ENCODE measurements around the gene MBD1. TPM values are rescaled to one million over a fixed set of nuclear protein-coding genes. Genes with fewer than 3 reads are reported as not detected.

Gene MBD1
- total and polyA plus RNA-seq, 10 of the 15 experiments (the other 5 are each of a cell fraction or from before 2014, with no cell fraction given): 8.4 to 97.7 (median 59.9) TPM

DNA sequence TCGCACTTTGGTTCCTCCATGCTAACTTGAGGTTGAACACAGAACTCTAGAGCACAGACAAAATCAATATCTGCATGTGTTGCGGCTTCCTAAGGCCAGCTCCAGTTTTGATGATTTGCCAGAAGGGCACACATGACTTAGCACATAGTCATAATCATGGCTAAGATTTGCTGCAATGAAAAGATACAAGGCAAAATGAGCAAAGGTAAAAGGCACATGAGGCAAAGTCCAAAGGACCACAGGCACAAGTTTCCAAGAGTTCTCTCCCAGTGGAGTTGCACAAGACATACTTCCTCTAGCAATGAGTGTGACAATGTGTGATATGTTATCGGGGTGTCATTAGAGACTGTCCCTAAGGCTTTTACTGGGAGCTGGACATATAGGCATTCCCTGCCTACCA, 30.3 kb upstream of the MBD1 start:
- H3K4me1 ChIP-seq (ENCODE audit: control insufficient read depth, insufficient read depth, low read length): peaks cover 70% of the 10 kb centered on the region

More for the DNA sequence above, 30.3 kb upstream of the MBD1 start:
- BruUV-seq (replicated peaks): no TSS peak
- ChIA-PET POLR2A (interaction anchor here (0.5 to 1.2 kb wide), 7 partner anchors 12 to 128 kb away, joined by 3 to 7 read pairs (median 4); no protein-coding TSS in a partner anchor), SMC1A (ENCODE audit: uncharacterized antibody, unreplicated experiment) (interaction anchor here (0.6 to 8.7 kb wide), 14 partner anchors 8 to 53 kb away, joined by 3 to 145 read pairs (median 4); partner anchors contain the start of gene CFAP53), RAD21 (ENCODE audit: unreplicated experiment) (interaction anchor here (0.9 to 6.6 kb wide), 6 partner anchors 8 to 44 kb away, joined by 3 to 125 read pairs (median 4); partner anchors contain the start of gene MBD1), CTCF (interaction anchor here (0.7 to 6.6 kb wide), 9 partner anchors 9 to 45 kb away, joined by 3 to 83 read pairs (median 4); partner anchors contain the start of gene MBD1)
- H3K4me2 ChIP-seq (ENCODE audit: control insufficient read depth, insufficient read depth): peak overlapping the region; percentile 85
- no peaks in the 10 kb centered on the region for H3K36me3 ChIP-seq (ENCODE audit: control insufficient read depth in 2 of 2, insufficient read depth in 2 of 2, low read length in 1 of 2)
- H2AFZ ChIP-seq (ENCODE audit: control insufficient read depth, low read depth, low read length): no peak overlapping the region
- 100% methylated on average over 3 of the region's 3 CpGs for WGBS (ENCODE audit: insufficient coverage, insufficient replicate concordance, low lambda C conversion rate, missing lambda C conversion rate)
- TF ChIP-seq, protein P1, sequence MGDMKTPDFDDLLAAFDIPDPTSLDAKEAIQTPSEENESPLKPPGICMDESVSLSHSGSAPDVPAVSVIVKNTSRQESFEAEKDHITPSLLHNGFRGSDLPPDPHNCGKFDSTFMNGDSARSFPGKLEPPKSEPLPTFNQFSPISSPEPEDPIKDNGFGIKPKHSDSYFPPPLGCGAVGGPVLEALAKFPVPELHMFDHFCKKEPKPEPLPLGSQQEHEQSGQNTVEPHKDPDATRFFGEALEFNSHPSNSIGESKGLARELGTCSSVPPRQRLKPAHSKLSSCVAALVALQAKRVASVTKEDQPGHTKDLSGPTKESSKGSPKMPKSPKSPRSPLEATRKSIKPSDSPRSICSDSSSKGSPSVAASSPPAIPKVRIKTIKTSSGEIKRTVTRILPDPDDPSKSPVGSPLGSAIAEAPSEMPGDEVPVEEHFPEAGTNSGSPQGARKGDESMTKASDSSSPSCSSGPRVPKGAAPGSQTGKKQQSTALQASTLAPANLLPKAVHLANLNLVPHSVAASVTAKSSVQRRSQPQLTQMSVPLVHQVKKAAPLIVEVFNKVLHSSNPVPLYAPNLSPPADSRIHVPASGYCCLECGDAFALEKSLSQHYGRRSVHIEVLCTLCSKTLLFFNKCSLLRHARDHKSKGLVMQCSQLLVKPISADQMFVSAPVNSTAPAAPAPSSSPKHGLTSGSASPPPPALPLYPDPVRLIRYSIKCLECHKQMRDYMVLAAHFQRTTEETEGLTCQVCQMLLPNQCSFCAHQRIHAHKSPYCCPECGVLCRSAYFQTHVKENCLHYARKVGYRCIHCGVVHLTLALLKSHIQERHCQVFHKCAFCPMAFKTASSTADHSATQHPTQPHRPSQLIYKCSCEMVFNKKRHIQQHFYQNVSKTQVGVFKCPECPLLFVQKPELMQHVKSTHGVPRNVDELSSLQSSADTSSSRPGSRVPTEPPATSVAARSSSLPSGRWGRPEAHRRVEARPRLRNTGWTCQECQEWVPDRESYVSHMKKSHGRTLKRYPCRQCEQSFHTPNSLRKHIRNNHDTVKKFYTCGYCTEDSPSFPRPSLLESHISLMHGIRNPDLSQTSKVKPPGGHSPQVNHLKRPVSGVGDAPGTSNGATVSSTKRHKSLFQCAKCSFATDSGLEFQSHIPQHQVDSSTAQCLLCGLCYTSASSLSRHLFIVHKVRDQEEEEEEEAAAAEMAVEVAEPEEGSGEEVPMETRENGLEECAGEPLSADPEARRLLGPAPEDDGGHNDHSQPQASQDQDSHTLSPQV (IDR thresholded peaks at IDR 0.05): 0 out of 2 replicates have a peak, but pooled peaks have one; percentile 34
- TF ChIP-seq RAD51 (IDR thresholded peaks at IDR 0.05): no peak
- TF ChIP-seq SMARCA5 (IDR thresholded peaks at IDR 0.05): 0 out of 2 replicates have a peak, but pooled peaks have one; percentile 15
- ATAC-seq (no peak), DNase-seq (ENCODE audit: low read depth, low spot score) (no peak), FAIRE-seq (no peak)
- H3K27ac ChIP-seq (ENCODE audit: control insufficient read depth, insufficient read depth): peak overlapping the region; percentile 95
- in situ Hi-C loops (cut with MboI) (no loop called here), intact Hi-C loops (cut with micrococcal nuclease; ENCODE audit: unreplicated experiment) (loop anchor here (1.0 kb wide), 1 partner anchor 30 kb away; the partner anchor contains the start of gene MBD1)
- H3K27me3 ChIP-seq (replicated peaks in 1 of 2; ENCODE audit: control insufficient read depth in 2 of 2, insufficient read depth in 2 of 2, low read length in 1 of 2): no peaks in the 10 kb centered on the region
- no peaks in the 10 kb centered on the region for H3K79me2 ChIP-seq (ENCODE audit: control insufficient read depth, insufficient read depth, low read length)
- H3K9me3 ChIP-seq (replicated peaks; ENCODE audit: control insufficient read depth, insufficient read depth, low read length): peaks cover 6% of the 10 kb centered on the region; the same call in 2 of the 3 replicates
- H3K9ac ChIP-seq (ENCODE audit: control insufficient read depth, insufficient read depth, low read length): peak overlapping the region; percentile 27
- 0 out of 2 replicates have a peak overlapping the region, but pooled peaks have one; percentile 18 for H3K4me3 ChIP-seq
- no peaks in the 10 kb centered on the region for H4K20me1 ChIP-seq (ENCODE audit: control insufficient read depth, insufficient read depth)

Measured in GM12878 (cell line).